AG08395 (cell line): ENCODE measurements around the gene ACYP2.
"Not testable (repeated sequence)": the region's sequence is repeated elsewhere in the genome, so short reads cannot be mapped to it uniquely, and the experiment has no call there.

Source experiments
- DNase-seq: peaks from one replicate; pipeline ENCODE4 v3.0.0; 2012; ENCODE audit warnings: mixed read lengths, low spot score

ACYP2 gene

GRCh38 chr2:54115284-54116137 lies at the start of gene ACYP2:
ACYP2 (plus strand) TSS chr2:54115615.
- DNase-seq = peak; percentile 98

- DNase-seq = no peak
These were observed 49.5 kb upstream of the ACYP2 start for GRCh38 chr2:54065891-54066290.

GRCh38 chr2:54067851-54068375 lies 47.5 kb upstream of the ACYP2 start:
- no peak for DNase-seq

GRCh38 chr2:54072483-54072882 lies 42.9 kb upstream of the ACYP2 start:
- DNase-seq = not testable (repeated sequence)

DNA sequence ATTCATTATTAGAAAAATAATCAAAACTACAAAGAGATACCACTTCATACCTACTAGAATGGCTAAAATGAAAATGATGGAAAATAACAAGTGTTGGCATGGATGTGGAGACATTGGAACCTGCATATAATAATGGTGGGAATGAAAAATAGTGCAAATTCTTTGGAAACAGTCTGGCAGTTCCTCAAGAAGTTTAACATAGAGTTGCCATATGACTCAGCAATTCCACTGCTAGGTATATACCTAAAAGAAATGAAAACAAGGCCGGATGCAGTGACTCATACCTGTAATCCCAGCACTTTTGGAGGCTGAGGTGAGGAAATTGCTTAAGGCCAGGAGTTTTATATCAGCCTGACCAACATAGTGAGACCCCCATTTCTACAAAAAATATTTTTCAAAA lies 41.6 kb upstream of the ACYP2 start:
- DNase-seq = no peak

GRCh38 chr2:54074606-54075341 lies 40.6 kb upstream of the ACYP2 start:
- DNase-seq = no peak

- DNase-seq = no peak
These were observed 38.8 kb upstream of the ACYP2 start for GRCh38 chr2:54076586-54076985.

- no peak for DNase-seq
These were observed 38.1 kb upstream of the ACYP2 start for GRCh38 chr2:54077088-54077900.

DNA sequence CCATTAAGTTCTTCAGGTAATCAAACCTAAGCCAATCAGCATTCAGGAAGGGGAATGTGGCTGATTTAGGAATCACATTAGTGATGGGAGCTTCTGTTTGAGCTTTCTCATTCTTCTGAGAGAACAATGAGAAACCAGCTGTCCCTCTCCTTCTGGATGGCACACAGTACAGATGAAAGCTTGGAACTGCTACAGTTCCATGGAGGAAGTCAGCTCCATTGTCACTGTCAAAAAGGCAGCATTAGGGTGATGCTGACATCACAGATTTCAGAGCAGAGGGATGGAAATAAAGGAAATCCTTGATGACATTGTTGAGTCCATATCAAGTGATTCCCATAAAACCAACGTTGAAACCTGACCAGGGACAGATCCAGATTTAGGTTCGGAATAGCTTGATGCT lies 36.1 kb upstream of the ACYP2 start:
- no peak for DNase-seq

DNA sequence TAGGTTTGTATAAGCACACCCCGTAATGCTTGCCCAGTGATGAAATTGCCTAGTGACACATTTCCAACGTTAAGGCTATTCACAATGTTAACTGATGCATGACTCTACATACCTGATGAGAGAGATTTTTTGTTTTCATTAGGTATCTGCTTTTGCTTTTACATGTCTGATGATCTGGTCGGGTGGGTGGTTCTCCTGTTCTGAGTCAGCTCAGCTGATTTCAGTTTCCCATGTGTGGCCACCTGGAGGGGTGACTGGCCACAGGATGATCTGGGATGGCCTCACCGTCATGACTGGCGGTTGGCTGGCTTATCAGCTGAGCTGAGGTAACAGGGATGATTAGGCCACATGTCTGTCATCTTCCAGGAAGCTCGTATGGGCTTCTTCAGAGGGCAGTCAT lies 33.8 kb upstream of the ACYP2 start:
- no peak for DNase-seq

DNA sequence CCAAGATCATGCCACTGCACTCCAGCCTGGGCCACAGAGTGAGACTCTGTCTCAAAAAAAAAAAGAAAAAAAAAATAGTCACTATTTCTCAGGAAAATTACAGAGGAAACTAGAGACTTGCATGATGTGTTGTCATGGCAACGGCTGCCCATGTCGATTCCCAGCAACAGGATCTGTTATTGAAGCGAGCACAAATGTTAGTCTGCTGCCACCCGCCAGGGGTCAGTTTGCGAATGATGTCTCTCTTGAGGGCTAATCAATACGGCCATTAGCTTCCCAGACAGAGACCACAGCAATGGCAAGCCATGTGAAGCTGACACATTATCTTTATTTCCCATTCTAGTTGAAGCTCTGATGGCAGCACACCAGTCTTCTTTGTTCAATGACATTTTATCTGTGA lies 32.4 kb upstream of the ACYP2 start:
- DNase-seq = no peak

GRCh38 chr2:54083445-54083844 lies 32.0 kb upstream of the ACYP2 start:
- peak; percentile 24 for DNase-seq

GRCh38 chr2:54084600-54084999 lies 30.8 kb upstream of the ACYP2 start:
- peak; percentile 18 for DNase-seq

DNA sequence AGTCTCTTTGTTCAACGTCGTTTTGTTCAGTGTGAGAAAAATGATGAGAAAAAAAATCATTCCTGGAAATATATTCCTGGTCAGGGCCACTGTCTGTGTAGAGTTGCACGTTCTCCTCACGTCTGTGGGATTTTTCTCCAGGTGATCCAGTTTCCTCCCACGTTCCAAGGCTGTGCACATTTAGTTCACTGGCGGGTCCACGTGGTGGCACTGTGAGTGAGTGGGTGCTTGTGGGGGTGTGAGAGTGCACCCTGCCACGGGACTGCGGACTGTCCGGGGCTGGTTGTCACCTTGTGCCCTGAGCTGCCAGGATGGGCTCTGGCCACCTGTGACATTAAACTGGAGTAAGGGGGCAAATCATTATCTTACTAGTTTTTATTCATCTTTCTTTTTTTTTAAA lies 30.3 kb upstream of the ACYP2 start:
- DNase-seq = no peak

- no peak for DNase-seq
These were observed 29.3 kb upstream of the ACYP2 start for GRCh38 chr2:54086157-54086556.

DNA sequence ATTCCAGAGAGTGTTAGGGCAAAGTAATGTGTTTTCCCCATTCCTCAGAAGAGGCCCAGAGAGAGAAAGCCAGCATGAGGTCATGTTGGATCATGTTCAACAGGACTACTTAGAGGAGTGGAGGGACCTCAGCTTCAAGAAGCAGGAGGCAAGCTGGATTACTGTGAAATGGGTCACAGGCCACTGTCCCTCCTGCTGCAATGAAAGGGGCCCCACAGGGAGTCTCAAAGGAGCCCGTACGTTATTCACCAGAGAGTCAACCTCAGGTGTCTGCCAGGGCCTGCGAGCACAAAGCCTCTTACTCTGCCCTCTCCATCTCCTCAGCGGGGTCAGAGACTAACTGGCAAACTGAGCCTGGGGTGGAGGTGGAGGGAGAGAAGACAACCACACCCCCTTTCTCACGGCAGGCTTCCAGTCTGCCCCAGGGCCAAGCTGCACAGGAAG lies 27.2 kb upstream of the ACYP2 start:
- DNase-seq = no peak

DNA sequence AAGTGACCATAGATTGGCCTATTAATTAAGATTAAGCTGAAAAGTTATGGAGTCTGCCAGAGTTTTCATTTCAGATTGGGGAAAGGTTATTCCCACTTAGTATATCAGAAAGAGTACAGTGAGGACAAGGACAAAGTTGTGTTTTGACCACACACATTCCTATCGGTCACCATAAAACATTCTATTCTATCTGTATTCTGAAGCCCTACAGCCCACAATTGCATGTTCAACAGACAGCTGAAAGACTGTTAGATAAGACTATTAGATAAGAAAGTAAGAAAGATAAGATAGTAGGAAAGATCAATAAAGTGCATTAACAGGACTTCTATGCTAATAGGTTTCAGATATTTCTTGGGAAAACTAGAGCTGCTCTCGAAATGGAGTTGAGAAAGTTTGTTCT lies 26.7 kb upstream of the ACYP2 start:
- no peak for DNase-seq

- no peak for DNase-seq
These were observed 24.8 kb upstream of the ACYP2 start for GRCh38 chr2:54090521-54091117.

GRCh38 chr2:54092940-54093339 lies 22.5 kb upstream of the ACYP2 start:
- DNase-seq = no peak

DNA sequence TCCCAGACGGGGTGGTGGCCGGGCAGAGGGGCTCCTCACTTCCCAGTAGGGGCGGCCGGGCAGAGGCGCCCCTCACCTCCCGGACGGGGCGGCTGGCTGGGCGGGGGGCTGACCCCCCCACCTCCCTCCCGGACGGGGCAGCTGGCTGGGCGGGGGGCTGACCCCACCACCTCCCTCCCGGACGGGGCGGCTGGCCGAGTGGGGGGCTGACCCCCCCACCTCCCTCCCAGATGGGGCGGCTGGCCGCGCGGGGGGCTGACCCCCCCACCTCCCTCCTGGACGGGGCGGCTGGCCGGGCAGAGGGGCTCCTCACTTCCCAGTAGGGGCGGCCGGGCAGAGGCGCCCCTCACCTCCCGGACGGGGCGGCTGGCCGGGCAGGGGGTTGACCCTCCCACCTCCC lies 20.0 kb upstream of the ACYP2 start:
- not testable (repeated sequence) for DNase-seq

DNA sequence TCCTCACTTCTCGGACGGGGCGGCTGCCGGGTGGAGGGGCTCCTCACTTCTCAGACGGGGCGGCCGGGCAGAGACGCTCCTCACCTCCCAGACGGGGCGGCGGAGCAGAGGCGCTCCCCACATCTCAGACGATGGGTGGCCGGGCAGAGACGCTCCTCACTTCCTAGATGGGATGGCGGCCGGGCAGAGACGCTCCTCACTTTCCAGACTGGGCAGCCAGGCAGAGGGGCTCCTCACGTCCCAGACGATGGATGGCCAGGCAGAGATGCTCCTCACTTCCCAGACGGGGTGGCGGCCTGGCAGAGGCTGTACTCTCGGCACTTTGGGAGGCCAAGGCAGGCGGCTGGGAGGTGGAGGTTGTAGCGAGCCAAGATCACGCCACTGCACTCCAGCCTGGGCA lies 19.3 kb upstream of the ACYP2 start:
- not testable (repeated sequence) for DNase-seq

DNA sequence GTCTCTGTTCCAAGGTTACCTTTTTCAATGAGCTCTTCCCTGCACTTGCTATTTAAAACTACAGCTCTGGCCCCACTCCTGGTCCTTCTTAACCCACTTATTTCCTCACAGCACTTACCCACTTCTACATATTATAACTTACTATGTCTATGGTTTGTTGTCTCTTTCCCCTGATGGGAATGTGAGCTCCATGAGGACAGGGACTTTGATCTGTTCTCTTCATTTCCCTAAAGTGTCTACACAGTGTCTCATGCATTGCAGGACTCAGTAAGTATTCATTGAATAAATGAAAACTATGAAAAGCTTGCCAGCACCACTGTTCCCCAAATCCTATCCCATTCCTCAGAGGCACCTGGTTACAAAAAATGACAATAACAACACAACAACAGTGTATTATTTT lies 18.3 kb upstream of the ACYP2 start:
- no peak for DNase-seq
